A549 (cell line): ENCODE results near the gene PFDN6.

Experiments used
- CTCF ChIP-seq: fragments of >200 bp; sonication (Bioruptor Twin); formaldehyde crosslinking; IDR thresholded peaks from 3 replicates; pipeline ENCODE4 v1.5.1; 2016
- JUN ChIP-seq, 2 experiments: fragments of >200 bp; sonication (Bioruptor Twin); formaldehyde crosslinking; IDR thresholded peaks; 2 replicates in 1 of 2; 3 replicates in 1 of 2; pipeline ENCODE4 v1.6.1; 2016 to 2017
- JUNB ChIP-seq: fragments of >200 bp; sonication (Bioruptor Twin); formaldehyde crosslinking; IDR thresholded peaks from 2 replicates; pipeline ENCODE4 v1.6.1; 2016
- POLR2A ChIP-seq: IDR thresholded peaks from 2 replicates; pipeline ENCODE4 v1.6.1; 2012; ENCODE audit warnings: mild to moderate bottlenecking, low read length
- RCOR1 ChIP-seq: fragments of 150-350 bp; IDR thresholded peaks from 2 replicates; pipeline ENCODE4 v1.6.1; 2014; ENCODE audit warnings: antibody characterized with exemption, low read length, low read depth
- RFX5 ChIP-seq: fragments of 450-650 bp; IDR thresholded peaks from 2 replicates; pipeline ENCODE4 v1.7.1; 2014; ENCODE audit warnings: antibody characterized with exemption, mild to moderate bottlenecking, moderate library complexity
- SREBF2 ChIP-seq: fragments of 450-650 bp; IDR thresholded peaks from 2 replicates; pipeline ENCODE4 v1.6.1; 2014; ENCODE audit warnings: mild to moderate bottlenecking, moderate library complexity
- ZFP36 ChIP-seq: fragments of 450-650 bp; IDR thresholded peaks from 2 replicates; pipeline ENCODE4 v1.6.1; 2014; ENCODE audit warnings: borderline replicate concordance; ENCODE audit not compliant: partially characterized antibody

DNA sequence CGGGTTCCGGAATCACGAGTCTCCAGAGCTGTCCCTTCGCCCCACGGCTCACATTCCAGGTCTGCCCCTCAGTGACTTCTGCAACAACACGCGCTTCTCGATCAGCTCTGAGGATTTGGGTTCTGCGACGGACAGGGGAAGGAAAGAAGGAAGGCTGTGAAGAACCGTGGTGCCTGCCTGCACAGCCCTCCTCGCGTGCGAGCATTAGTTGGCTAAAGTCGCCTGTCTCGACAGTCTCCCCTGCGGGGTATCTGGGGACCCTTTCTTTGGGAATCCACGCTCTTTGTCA is 40.8 kb upstream of the PFDN6 start:
- no peak; the same call in 2 of the 3 replicates for TF ChIP-seq CTCF
- no peak for TF ChIP-seq RFX5
- no peak for TF ChIP-seq JUNB
- TF ChIP-seq ZFP36, result no peak
- TF ChIP-seq JUN (IDR thresholded peaks at IDR 0.05), result no peak
- no peak for TF ChIP-seq POLR2A
- TF ChIP-seq SREBF2, result no peak
- no peak for TF ChIP-seq RCOR1
